ENCODE results near the gene MAL. TPM values are rescaled to one million over a fixed set of nuclear protein-coding genes. Genes with fewer than 3 reads are reported as not detected.

The MAL gene
- total and polyA plus RNA-seq, 2 of the 13 experiments (the other 11 are each of a cell fraction or from before 2014, with no cell fraction given) = not detected

DNA sequence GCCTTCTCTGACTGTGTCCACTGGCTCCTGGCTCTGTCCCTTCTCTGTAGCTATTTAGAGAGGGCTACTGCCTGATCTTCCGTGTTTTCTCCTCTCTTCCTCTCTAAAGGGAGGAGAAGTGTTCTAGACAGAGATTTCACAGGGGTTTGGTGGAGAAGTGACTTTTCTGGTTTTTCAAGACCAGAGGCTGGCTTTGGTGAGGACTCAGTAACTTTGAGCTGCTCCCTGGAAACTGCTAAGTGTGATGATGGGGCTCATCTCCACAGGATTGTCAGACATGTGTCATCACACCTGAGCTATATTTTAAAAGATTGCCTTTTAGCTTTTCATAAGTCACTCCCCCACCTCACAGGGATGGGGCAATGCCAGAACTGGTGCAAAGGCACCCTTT lies 6.2 kb downstream of the MAL start:
- Histone ChIP-seq H3K9ac (ENCODE audit: insufficient read depth, low read depth, low read length) (no peak overlapping the region), H3K4me3 (replicated peaks in 1 of 3; ENCODE audit: insufficient read depth in 1 of 3, low read depth in 2 of 3, low read length in 3 of 3) (no peak overlapping the region), H3K9me3 (ENCODE audit: low read length) (no peaks in the 10 kb centered on the region), H3K27me3 (ENCODE audit: control insufficient read depth in 1 of 2, insufficient read depth in 2 of 2, low read length in 2 of 2) (peaks cover 11 to 86% of the 10 kb centered on the region in 2 experiments), H3K36me3 (replicated peaks in 1 of 2; ENCODE audit: control insufficient read depth in 1 of 2, insufficient read depth in 2 of 2, low read length in 2 of 2) (no peaks in the 10 kb centered on the region), H3K79me2 (ENCODE audit: insufficient read depth, low read length) (no peaks in the 10 kb centered on the region), H2AFZ (ENCODE audit: low read length) (no peak overlapping the region), H3K4me2 (ENCODE audit: low read depth, low read length) (no peak overlapping the region), H3K4me1 (ENCODE audit: insufficient read depth, low read length) (peaks cover 3% of the 10 kb centered on the region; the same call in 1 of the 2 replicates), H3K27ac (ENCODE audit: extremely low read length, insufficient read depth, low read length) (no peak overlapping the region), H4K20me1 (ENCODE audit: insufficient read depth, low read length) (no peaks in the 10 kb centered on the region)
- no TSS peak for BruUV-seq (replicated peaks)
- 0% methylated on average over 1 of the region's 1 CpG for WGBS (ENCODE audit: low lambda C conversion rate)
- ChIA-PET POLR2A (no interaction called here), CTCF (ENCODE audit: low intra/inter-chr PET ratio, low total read pairs) (no interaction called here)
- ATAC-seq (no peak), DNase-seq (ENCODE audit: low spot score) (no peak), FAIRE-seq (no peak)
- in situ Hi-C loops (cut with HindIII; ENCODE audit: extremely low pct_ligation_motif_present, low pct_unique_long_range_greater_than_20kb) = no loop called here
- intact Hi-C loops (cut with micrococcal nuclease; ENCODE audit: unreplicated experiment) = no loop called here
- TF ChIP-seq SMC3 (IDR thresholded peaks at IDR 0.05; ENCODE audit: low read length) (no peak), LCORL (IDR thresholded peaks at IDR 0.05) (no peak), LCORL (CRISPR knock-in tag; IDR thresholded peaks at IDR 0.05) (no peak), CBX1 (IDR thresholded peaks at IDR 0.05; ENCODE audit: low read depth) (no peak), PITX1 (CRISPR knock-in tag; IDR thresholded peaks at IDR 0.05) (no peak), ZNF260 (CRISPR knock-in tag; IDR thresholded peaks at IDR 0.05; ENCODE audit: borderline replicate concordance, low read depth) (no peak), PTBP1 (IDR thresholded peaks at IDR 0.05; ENCODE audit: low read depth, low read length, poor library complexity, severe bottlenecking) (no peak), TAF15 (IDR thresholded peaks at IDR 0.05; ENCODE audit: low read depth, low read length, poor library complexity, severe bottlenecking) (no peak), ISX (CRISPR knock-in tag; conservative IDR thresholded peaks at IDR 0.05) (no peak), TCF7 (IDR thresholded peaks at IDR 0.05; ENCODE audit: low read depth) (no peak), ATF7 (IDR thresholded peaks at IDR 0.05) (no peak), ATF7 (CRISPR knock-in tag; IDR thresholded peaks at IDR 0.05) (no peak)
- TF ChIP-seq, protein P1, sequence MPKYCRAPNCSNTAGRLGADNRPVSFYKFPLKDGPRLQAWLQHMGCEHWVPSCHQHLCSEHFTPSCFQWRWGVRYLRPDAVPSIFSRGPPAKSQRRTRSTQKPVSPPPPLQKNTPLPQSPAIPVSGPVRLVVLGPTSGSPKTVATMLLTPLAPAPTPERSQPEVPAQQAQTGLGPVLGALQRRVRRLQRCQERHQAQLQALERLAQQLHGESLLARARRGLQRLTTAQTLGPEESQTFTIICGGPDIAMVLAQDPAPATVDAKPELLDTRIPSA (CRISPR knock-in tag; IDR thresholded peaks at IDR 0.05; ENCODE audit: borderline replicate concordance) = no peak
- TF ChIP-seq, protein P2, sequence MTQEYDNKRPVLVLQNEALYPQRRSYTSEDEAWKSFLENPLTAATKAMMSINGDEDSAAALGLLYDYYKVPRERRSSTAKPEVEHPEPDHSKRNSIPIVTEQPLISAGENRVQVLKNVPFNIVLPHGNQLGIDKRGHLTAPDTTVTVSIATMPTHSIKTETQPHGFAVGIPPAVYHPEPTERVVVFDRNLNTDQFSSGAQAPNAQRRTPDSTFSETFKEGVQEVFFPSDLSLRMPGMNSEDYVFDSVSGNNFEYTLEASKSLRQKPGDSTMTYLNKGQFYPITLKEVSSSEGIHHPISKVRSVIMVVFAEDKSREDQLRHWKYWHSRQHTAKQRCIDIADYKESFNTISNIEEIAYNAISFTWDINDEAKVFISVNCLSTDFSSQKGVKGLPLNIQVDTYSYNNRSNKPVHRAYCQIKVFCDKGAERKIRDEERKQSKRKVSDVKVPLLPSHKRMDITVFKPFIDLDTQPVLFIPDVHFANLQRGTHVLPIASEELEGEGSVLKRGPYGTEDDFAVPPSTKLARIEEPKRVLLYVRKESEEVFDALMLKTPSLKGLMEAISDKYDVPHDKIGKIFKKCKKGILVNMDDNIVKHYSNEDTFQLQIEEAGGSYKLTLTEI (CRISPR knock-in tag; conservative IDR thresholded peaks at IDR 0.05) = no peak
- TF ChIP-seq, protein P3, sequence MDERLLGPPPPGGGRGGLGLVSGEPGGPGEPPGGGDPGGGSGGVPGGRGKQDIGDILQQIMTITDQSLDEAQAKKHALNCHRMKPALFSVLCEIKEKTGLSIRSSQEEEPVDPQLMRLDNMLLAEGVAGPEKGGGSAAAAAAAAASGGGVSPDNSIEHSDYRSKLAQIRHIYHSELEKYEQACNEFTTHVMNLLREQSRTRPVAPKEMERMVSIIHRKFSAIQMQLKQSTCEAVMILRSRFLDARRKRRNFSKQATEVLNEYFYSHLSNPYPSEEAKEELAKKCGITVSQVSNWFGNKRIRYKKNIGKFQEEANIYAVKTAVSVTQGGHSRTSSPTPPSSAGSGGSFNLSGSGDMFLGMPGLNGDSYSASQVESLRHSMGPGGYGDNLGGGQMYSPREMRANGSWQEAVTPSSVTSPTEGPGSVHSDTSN (CRISPR knock-in tag; IDR thresholded peaks at IDR 0.05) = no peak
- TF ChIP-seq, protein P4, sequence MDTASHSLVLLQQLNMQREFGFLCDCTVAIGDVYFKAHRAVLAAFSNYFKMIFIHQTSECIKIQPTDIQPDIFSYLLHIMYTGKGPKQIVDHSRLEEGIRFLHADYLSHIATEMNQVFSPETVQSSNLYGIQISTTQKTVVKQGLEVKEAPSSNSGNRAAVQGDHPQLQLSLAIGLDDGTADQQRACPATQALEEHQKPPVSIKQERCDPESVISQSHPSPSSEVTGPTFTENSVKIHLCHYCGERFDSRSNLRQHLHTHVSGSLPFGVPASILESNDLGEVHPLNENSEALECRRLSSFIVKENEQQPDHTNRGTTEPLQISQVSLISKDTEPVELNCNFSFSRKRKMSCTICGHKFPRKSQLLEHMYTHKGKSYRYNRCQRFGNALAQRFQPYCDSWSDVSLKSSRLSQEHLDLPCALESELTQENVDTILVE (CRISPR knock-in tag; IDR thresholded peaks at IDR 0.05) = no peak

All from HepG2 (cell line).